ENCODE results near the gene OCA2.

The OCA2 gene

DNA sequence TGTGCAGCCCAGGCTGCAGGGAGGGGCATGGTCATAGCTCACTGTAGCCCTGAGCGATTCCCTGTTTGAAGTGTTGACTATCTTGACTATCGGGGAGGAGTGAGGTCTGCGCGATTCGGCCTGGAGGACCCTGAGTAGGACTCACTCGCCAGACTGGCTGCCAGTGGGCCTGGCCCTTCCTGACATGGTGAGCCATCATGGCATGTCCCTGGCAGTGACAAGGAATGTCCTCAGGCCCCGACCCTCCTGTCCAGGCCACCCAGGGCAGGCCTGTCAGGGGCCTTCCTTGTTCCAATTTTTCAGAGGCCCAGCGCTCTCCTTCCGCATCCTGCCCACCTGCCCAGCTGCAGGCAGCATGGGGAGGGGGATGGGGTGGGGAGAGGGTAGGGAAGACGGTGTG is 5.2 kb upstream of the OCA2 start:
- no peak for DNase-seq (ENCODE audit: low read depth in 2 of 2)

DNA sequence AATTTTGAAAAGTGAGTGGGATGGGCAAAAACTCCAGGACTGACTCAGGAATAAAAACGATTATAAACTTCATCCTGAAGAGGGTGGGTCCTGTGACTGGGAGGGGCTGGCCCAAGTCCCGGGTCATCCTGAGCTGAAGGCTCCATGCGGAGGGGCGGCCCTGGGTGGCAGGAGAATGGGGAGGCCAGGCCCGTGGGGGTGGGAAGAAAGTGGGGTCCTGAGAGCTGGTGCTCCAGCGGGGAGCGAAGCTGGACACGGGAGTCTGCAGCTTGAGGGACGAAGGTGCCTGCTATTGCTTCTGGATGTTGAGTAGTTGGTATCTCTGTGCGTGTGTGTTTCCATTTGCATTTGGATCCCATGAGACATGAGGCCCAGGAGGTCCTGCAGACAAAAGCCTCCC is 4.7 kb upstream of the OCA2 start:
- no peak for DNase-seq (ENCODE audit: low read depth in 2 of 2)

DNA sequence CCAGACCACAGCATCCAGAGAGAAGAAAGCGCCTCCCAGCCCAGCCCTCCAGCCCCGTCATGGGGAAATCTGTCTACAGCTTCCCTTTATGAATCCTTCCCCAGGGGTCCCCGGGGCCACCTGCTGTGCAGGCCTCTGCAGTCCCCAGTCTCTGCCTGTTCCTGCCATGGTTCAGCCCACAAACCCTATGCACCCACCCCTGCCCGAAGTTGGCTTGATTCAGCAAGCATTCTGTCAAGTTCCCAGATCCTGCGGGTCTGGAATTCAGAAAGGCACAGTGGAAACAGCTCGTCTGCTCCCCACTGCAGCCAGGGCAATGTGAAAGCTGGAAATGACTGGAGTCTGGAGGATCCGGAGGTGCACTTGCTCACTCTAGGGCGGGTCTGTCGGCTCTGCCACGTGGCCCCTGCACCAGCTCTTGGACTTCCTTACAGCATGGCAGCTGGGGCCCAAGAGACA is 2.9 kb upstream of the OCA2 start:
- no peak for DNase-seq (ENCODE audit: low read depth in 2 of 2)

DNA sequence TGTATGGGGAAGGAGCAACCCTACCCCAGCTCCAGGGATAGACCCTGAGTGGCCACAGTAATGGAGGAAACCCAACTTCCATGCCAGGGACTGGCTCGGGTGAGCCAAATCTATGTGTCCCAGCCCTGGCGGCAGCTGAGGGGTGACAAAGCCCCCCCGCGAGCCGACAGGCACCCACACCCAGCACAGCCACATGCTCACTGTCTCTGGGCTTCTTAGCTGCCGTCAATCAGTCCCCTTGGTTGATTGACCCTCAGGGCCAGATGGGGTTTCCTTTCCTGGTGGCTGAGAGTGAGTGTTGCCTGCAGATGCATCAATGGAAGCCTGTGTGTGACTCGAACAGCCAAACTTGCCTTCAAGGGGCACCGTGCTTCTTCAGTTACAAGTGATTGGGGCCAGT is 2.1 kb upstream of the OCA2 start:
- DNase-seq (ENCODE audit: low read depth in 2 of 2) = no peak

DNA sequence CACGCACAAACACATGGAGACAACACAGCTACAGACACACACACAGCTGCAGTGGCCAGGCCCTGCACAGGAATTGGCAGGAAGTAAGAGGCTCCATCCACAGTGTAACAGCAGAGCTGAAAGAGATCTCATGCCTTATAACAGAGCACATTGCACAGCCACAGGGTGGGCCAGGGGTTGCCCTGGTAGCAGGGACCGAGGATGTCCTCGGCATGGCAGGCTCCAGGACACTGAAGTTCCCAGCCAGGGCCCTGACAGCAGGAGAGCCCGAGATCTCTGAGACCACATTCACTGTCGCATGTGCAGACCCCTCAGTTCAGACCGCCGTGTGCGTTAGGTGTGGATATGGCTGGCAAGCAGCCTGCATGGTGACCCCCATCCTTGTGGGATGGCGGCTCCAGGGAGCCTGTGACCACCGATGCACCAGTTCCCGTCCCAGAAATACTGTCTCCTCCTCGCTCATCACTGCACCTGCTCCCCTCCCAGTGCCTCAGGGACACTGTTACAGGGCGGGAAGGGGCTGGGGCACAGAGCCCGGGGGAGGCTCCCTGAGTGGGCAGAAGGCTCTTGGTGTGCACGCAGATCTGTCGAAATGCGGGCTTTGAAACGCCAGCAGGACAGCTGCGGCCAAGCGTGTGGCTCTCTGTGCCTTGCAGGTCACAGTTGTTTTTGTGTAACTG is 1.5 kb upstream of the OCA2 start:
- DNase-seq (ENCODE audit: low read depth in 2 of 2) = no peak

DNA sequence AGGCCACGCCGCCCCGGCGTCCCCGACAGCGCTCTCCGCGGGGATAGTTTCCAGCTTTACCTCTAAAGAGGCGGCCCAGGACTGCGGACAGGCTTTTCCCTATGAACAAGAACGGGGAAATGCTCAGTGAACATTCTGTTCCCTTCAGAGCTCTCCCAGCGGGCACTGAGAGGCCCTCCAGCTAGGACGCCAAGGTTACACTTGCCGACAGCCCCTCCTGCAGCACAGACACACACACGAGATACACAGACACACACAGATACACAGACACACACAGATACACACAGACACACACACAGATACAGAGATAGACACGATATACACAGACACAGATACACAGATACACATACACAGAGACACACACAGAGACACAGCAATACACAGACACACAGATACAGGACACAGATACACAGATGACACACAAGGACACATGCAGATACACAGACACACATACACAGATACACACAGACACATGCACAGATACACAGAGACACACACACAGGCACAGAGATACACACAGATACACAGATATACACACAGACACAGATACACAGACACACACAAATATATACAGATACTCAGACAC is 533 bp upstream of the OCA2 start:
- no peak for DNase-seq (ENCODE audit: low read depth in 2 of 2)

DNA sequence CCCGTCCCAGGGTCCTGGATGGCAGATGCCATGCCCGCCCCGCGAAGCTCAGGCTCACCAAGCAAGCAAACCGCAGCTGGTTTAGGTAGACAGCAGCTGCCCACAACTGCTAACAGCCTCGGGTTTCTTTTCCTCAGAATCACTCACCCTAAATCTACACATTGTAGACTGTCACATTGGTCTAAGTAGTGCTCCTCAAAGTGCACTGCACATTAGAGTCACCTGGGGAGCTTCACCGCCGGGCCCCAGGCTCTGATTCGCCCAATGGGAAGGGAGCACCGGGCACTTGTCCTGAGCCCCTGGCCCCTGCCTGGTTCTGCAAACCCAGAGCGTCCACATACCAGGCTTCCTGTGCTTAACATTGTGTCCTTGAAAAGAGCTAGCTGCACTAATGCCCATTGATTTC is 752 bp downstream of the OCA2 start:
- no peak for DNase-seq (ENCODE audit: low read depth in 2 of 2)

DNA sequence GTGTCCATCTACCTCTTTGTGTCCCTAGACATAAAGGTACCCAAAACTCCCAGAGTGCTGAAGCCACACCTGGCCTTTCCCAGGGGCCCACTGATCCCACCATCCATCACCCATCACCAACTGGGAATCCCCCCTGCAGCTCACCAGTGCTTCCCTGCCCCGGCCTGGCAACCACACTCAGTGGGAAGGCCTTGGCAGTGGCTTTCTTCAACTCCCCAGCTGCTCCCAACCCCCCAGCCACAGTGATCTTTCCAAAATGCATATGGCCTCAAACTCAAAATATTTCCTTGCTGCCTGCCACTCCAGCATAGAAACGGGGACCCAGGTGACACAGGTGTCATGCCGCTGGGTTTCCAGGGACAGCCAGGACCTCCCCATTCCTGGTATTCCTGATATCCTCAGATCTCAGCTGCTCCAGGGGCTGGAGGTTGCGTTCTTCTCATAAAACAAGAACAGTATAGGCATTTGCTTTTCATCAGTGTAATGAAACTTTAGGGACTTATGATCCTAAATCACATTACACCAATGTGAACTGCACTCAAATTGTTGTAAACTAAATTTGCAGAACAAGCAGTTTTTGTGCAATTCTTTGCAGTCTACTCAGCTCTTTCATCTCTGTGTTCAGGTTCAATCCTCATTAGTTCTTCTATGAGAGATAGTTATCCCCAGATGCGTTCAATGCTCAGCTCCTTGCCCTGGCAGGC is 1.3 kb downstream of the OCA2 start:
- no peak for DNase-seq (ENCODE audit: low read depth in 2 of 2)

DNA sequence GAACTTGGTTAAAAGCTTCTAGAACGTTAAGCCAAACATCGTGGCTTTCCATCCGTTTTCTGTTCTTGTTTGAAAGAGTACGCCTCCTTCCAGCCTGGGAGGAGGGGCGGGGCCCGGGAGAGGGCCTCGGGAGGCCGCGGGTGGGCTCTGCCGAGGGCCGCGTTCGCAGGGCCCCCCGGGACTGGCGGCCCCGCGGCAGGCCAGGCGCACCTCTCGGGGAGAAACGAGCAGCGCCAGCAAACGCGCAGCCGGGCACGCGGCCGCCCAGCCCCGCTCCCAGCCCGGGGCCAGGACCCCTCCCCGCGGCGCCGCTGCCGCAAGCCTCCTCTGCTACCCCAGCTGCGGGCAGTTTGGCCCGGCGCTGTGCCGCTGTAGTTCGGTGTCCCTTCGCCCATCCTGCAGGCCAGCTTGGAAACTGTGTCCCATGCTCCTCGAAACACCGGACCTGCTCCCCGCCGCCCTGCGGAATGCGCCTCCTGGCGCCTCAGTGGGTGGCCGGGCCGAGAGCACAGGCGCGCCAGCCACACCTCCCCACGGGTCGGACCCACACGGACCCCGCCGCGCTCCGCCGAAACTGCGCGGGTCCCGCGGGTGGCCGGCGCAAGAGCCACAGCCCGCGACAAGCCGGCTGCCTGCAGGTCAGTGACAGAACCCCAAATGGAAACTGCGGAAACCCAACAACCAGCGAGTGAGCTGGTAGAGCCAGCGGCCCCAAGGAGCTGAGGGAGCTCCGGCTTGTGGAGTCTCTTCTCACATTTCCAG is 2.3 kb downstream of the OCA2 start:
- DNase-seq (ENCODE audit: low read depth in 2 of 2) = no peak

DNA sequence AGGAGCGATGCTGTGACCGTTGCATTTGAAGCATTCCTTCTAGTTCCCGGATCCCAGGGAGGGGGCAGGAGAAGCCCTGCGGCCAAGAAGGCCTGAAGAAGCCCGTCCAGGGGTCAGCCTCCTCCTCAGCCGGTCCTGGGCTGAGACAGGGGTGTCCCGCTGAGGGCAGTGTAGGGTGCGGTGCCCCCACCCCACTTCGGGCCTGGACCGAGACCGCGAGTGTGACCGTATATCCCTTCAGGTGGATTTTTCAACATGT is 2.8 kb downstream of the OCA2 start:
- no peak for DNase-seq (ENCODE audit: low read depth in 2 of 2)

DNA sequence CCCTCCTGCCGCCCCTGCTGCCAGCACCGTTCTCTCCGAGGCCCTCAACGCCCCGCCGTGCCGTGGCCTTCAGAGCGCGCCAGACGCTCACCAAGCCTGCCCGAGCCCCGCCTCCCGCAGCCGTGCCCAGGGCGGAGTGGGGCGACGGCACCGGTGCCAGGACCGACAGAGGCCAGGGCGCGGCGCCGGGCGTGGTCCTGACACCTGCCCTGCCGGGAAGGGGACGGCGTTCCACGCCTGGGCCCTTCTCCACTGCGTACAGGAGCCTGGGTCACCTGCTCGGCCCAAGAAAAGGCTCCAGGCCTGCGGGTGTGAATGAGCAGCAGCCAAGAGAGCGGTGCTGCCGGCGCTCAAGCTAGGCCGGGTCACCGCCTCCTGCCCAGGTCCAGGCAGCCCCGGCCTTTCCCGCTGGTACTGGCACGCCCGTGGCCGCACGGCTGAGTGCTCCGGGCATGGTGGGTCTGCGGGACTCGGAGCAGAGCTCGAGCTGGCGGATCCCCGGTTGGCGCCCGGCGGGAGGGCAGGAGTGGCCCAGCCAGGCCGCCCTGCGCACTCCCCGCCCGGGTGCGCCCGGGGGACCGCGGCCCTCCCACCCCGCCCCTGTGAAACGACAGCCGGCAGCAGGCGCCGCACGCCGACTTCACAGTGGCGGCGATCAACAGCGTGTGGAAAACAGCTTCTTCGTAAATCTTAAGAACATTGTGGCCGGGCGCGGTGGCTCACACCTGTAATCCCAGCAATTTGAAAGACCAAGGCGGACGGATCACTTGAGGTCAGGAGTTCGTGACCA is 4.2 kb downstream of the OCA2 start:
- no peak for DNase-seq (ENCODE audit: low read depth in 2 of 2)

DNA sequence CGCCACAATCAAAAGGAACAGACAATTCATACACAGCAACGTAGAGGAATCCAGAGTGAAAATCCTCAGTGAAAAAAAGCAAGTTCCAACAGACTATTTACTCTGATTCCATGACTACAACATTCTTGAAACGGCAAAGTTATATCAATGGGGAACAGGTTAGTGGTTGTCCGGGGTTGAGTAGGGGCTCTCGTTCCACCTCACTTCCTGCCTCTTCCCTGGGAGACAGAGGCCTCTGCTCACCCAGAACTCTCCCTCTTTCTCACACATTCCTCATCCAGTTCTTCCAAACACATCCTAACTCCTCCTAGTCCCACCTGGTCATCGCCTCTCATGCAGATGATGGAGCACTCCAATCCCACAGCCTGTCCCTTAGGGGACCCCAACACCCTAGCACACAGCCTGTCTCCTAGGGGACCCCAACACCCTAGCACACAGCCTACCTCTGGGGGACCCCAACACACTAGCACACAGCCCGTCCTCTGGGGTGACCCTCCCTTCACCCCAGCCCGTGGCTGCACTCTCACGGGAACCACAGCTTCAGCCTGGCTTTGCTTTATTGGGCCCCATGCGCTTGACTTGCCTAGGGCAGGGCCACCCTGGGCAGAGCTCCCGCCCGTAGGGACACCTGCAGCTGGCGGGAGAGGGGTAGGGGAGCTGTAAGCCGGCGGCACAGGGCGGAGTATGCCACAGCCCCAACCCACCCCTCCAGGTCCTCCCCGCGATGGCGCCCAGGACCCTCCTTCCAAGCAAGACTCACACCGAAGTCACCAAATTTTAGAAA is 5.2 kb downstream of the OCA2 start:
- no peak for DNase-seq (ENCODE audit: low read depth in 2 of 2)

DNA sequence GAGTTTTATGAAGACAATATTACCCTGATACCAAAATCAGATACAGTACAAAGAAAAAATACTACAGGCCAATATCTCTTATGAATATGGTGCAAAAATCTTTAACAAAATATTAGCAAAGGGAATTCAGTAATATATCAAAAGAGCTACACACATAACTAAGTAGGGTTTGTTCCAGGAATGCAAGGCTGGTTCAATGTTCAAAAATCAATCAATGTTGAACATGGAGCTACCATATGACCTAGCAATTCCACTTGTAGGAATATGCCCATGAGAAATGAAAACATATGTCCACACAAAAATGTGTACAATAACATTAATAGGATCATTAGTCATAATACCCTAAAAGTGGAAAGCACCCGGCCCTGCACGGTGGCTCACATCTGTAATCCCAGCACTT is 7.8 kb downstream of the OCA2 start:
- no peak for DNase-seq (ENCODE audit: low read depth in 2 of 2)

DNA sequence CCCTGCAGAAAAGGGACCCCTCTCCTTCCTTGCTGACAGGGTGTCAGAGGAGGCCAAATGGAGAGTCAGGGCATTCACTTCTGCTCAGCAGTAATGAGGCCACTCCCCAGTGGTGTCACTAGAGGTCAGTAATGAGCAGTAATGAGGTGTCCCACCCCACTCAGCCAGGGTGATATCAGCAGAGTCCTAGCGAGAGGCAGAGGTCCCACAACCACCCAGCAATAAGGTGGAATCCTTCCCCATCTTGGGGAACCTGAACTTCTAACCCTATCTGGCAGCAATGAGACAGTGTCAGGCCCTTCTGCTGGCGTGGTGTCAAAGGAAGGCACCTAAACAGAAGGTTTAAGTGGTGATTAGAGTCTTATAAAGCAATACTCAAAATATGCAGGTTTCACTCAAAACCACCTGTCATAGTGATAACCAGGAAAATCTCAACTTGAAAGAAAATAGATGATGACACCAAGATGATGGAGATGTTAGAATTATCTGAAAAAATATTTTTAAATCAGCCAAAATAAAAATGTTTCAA is 12.9 kb downstream of the OCA2 start:
- DNase-seq (ENCODE audit: low read depth in 2 of 2) = no peak

DNA sequence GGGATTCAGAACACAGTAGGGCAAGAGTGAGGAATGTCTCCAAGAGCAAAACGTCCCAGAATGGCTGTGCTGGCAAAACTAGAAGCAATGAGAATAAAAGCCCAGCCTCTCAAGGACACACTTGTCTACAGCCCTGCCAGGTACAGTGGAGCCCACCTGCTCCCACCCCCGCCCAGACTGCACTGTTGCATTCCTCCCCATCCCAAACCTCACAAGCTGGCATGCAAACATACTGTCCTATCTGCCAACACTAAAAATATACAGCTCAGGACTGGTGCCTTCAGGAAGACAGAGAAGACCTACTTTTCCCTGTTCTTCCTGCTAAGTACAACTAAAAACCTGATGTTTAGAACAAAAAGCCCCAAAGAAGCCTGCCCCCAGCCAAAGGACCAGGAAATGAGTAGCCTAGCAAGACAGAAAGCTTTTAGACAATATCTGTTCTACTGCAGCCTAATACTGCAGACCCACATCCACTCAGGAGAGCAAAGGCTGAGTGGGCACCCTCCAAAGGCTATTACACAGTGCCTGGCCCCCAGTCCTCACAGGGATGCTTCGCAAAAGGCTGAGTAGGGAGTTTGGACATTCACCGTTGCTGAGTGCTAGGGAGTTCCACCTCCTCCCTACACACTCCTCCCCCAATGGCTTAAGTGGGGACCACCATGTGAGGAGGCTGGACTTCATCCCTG is 13.5 kb downstream of the OCA2 start:
- DNase-seq (ENCODE audit: low read depth in 2 of 2) = no peak

DNA sequence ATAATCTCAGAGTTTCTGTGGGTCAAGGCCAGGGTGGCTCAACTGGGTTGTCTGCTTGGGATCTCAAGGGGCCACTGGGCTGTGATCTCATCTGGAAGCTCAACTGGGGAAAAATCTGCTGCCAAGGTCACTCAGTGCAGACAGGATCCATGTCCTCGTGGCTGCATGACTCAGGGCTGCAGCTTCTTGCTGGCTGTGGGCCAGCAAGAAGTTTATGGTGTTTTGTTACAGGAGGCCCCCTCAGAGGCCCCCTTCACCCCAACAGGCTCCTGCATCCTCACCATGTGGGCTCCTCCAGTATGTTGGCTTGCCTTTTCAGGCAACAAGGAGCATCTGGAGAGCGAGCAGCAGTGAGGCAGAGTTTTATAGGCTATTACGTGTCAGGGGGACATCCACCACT is 14.6 kb downstream of the OCA2 start:
- DNase-seq (ENCODE audit: low read depth in 2 of 2) = no peak

DNA sequence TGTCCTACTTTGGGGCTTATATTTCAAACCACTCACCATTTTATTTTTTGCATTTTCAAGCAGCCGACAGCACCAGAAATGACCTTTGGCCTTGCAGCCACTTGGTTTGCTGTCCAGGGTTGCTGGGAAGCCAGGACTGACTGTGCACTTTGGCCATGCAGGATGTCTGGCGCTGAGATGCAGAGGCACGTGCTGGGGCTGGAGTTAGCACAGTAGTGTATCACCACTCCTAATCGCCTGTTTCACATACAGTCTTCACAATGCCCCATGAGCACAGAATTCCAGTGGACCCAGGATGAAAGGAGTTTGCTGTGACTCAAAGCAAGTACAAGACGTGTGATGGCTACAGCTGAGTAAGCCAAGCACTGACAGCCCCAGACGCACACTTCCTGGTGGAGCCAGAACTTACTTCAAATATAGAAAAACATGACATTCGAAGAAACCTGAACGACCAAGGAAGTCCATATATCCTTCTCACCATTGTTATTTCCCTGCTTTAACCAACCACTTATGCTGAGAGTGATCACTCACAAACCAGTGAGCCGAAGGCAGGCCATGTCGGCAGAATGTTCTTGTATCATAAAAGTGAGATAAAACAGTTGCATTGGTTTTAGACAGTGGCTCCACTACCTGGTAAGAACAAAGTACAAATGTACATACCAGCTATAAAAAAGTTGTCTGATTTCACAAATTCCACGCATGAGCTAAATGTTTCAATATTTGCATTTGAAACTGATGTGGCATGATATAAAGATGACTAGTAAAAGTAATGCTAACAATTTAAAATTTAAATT is 16.0 kb downstream of the OCA2 start:
- no peak for DNase-seq (ENCODE audit: low read depth in 2 of 2)

DNA sequence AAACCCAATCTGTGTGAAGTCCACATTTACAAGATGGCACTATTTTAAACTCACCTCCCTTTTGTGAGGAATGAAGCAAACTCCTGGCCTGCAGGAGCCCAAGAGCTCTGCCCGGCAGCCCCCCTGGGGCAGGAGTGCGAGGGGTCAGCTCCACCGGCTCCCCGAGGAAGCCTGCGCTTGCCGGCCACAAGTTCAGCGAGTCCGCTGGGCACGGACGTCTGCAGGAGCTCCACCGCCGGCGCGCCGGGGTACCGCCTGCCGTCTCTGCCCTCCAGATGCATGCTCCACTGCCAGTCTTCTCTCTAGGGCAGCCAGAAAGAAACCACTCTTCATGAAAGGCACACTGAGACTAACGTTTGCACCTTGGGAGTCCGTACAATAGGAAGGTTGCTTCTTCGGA is 17.5 kb downstream of the OCA2 start:
- no peak for DNase-seq (ENCODE audit: low read depth in 2 of 2)

DNA sequence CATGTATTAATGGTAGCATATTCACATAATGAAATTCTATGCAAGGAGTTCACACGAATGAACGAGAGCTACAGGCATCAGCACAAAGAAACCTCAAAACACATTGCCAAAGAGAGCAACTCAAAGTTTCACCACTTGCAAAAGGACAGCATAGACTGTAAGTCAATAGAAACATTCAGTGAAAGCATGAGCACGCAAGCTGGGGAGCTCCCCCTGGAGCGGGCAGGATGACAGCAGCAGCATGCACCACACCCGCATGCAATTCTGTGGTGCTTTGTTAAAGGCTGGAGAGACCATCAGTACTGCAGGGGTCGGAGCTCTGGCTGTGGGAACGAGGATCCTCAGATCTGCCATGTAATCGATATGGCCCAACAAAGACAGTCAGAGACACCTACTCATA is 18.7 kb downstream of the OCA2 start:
- no peak for DNase-seq (ENCODE audit: low read depth in 2 of 2)

Measured in fibroblast of skin of left quadriceps (primary cell).